OCI-LY1 (cell line): ENCODE data around the gene TFDP2.

Experiments used
- CTCF ChIP-seq: fragments of 200-600 bp; sonication (generic), shearing (Covaris generic); IDR thresholded peaks from 2 replicates; pipeline ENCODE4 v1.5.1; 2017; ENCODE audit warnings: mild to moderate bottlenecking, antibody characterized with exemption, low read length, moderate library complexity, mixed read lengths
- EZH2 ChIP-seq: fragments of 200-600 bp; sonication (generic), shearing (Covaris generic); IDR thresholded peaks from 2 replicates; pipeline ENCODE4 v1.8.0; 2017; ENCODE audit warnings: borderline replicate concordance, mixed run types, mild to moderate bottlenecking, antibody characterized with exemption, low read length, moderate library complexity, mixed read lengths

- no peak for TF ChIP-seq CTCF
- TF ChIP-seq EZH2: no peak
Observed at GRCh38 chr3:141926929-141927328, 222.4 kb downstream of the TFDP2 start.
